Nucleus accumbens (tissue), 56 donors: ENCODE data around the gene CCDC170.
"Not testable (repeated sequence)": the region's sequence is repeated elsewhere in the genome, so short reads cannot be mapped to it uniquely, and the experiment has no call there.

ENCODE experiments used
- DNase-seq, 56 donors: peaks; one replicate each; lab custom pipeline; 2025; lab: John Stamatoyannopoulos, UW

The CCDC170 gene

GRCh38 chr6:151539506-151540268 is 45.9 kb downstream of the CCDC170 start:
- DNase-seq = no peak

DNA sequence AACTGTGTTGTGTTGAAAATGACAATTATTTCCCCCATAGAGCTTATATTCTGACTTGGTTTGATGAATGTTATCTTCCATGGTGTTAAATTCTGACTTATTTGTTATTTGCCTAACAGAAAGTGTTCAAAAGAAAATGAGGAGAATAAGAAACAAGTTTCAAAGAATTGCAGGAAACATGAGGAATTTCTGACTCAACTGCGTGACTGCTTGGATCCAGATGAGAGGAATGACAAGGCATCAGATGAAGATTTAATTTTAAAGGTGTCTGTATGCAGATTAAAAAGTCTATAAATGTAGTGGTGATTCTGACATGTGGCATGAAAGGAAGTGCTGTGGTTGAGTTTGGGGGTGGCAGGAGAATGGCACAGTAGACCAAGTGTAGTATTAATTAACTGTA is 50.6 kb downstream of the CCDC170 start:
- DNase-seq = no peak

GRCh38 chr6:151544884-151545283 is 51.1 kb downstream of the CCDC170 start:
- not testable (repeated sequence) for DNase-seq

DNA sequence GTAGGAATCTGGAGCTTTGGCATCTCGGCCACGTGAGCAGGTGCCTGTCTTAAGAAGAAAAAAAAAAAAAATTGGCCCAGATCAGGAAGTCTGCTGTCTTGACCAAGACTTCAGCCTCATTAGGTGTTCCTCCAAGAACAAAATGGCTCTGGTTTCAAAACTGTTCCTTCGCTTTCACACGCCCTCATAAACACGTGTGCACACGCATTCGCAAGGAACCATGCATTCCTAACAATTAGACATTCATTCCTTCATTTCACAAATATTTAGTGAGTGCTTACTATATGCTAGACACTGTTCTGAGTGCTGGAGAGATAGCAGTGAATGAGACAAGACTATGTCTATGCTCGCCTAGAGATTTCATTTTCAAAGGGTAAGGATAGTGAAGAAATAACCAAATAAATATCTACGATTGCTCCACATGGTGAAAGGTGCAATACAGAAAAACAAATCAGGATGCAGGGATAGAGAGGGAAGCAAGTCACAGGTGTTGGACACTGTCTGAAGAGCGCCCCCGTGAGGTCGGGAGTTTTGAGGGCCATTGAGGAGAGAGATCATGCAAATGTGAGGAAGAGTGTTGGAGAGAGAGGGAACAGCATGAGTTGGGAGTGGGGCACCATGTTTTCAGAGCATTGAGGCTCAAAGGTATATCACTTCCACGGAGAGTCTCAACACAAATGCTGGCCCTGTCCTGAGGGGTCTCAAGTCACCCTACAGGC is 53.3 kb downstream of the CCDC170 start:
- no peak for DNase-seq

GRCh38 chr6:151548201-151548600 is 54.4 kb downstream of the CCDC170 start:
- no peak for DNase-seq

- DNase-seq = no peak
Measured at GRCh38 chr6:151549790-151550189, 56.0 kb downstream of the CCDC170 start.

- DNase-seq = no peak
Measured at GRCh38 chr6:151550618-151551017, 56.8 kb downstream of the CCDC170 start.

GRCh38 chr6:151551223-151551857 is 57.5 kb downstream of the CCDC170 start:
- no peak for DNase-seq

DNA sequence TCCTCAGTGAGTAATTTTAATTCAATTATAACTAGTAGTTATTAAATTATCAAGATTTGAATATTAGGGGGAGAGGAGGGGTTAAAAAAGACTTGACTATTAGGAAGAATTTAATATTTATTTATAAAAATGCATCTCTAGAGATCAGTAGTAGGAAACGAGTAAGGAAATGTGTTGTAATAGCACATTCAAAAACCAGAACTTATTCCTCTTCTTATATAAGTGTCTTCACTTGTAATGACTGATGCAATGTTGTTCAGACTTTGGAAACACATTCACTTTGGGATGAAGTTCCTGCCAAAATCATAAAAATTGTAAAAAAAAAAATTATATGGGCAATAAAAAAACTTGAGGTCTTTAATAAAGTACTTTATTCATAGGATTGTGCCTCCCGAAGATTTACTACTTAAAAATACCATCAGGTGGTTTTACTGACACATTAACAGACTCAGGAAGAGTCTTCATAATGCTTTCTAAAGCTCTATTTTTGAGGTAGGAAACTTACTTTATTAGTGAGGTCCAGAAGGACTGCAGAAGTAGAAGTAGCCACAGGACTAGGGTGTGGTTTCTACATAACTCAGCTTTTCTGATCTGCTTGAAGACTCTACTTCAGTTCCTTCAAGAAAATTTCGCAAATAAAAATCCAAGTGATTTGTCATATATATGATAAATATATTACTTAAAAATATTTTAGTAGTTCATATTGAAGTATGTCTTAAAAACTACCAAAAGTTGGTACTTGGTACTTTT is 59.8 kb downstream of the CCDC170 start:
- no peak for DNase-seq

DNA sequence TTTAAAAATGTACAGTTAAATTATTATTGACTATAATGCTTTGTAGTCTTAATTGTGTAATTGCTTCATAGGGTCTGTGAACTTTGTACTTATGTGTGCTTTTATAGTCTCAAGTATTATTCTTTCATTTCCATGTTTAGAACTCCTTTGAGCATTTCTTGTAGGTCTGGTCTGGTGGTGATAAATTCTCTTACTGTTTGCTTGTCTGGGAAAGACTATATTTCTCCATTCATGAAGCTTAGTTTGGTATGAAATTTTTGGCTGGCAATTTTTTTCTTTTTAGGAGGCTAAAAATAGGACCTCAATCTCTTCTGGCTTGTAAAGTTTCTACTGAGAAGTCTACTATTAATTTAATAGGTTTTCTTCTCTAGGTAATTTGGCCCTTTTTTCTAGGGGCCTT is 67.4 kb downstream of the CCDC170 start:
- no peak for DNase-seq

GRCh38 chr6:151564654-151565053 is 70.8 kb downstream of the CCDC170 start:
- DNase-seq = no peak

GRCh38 chr6:151565940-151566339 is 72.1 kb downstream of the CCDC170 start:
- DNase-seq = no peak

GRCh38 chr6:151566557-151566956 is 72.7 kb downstream of the CCDC170 start:
- DNase-seq = no peak

DNA sequence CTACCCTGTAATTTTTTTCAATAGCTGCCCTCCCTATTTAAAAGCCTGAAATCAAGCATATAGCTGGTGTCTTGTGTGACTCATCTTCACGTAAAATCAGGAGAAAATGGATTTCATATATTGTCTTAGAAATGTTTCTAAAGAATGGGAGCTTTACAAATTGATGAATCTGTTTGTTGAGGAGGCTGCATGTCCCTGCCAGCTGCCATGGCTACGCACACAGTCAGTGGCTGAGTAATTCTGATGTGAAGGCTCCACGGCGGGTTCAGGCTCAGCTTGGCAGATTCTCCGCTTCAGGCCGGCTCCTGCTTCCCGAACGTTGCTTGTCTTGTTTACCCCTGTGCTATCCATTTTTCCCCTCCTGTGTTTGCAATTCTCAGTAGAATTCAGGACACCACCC is 82.8 kb downstream of the CCDC170 start:
- peak in 6 of 56 donors; percentile 2 to 27 (median 6) for DNase-seq

DNA sequence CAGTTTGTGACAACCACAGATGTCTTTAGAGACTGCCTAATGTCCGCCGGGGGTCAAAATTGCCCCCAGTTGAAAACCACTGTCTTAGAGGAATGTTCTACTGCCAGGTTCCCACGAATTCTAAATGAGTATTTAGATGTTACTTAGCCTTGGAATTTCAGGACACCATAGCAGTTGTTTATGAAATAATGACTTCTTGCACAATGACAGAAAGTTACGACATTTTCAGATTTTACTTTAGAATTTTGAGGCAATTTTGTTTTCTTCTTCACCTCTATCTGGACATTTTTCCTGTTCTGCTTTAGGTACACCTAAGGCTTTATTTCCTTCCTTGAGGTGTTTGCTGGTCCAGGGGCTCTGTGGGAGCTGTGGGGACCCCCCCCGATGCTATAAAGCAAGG is 83.4 kb downstream of the CCDC170 start:
- DNase-seq = no peak

- no peak for DNase-seq
Measured at GRCh38 chr6:151585741-151586140, 91.9 kb downstream of the CCDC170 start.

DNA sequence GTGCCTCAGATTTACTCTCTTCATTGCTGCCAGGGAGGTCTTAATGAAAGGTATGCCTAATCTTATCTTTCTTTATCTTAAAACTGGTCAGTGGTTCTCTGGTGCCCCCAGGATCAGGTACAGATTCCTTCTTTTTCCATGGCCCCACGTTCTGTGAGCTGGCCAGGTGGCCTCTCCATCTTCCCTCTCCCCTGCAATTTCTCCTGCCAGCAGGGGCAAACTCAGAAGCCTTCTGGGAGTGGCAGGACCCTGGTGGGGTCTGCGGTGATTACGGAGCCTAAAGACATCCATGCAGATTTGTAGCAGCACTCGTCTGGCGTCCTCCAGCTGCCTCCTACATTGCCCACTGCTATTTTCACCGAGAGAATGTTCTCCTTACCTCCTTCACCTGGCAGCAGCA is 95.8 kb downstream of the CCDC170 start:
- no peak for DNase-seq

DNA sequence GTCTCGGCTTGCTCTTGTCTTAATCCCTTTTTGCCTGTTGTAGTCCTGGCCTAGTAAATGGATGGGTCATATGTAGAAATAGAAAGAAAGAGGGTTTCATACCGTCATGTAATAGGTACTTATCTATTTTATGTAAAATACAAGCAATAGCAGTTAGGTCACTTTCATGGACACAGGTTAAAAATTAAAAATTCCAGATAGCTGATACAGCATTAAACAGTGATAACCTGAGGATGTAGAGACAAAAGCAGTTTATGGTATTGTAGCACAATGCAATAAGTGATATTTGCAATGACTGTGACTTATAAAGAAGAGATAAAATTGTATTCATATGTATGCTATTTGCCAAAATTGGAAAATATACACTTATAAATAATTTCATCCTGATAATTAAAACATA is 96.9 kb downstream of the CCDC170 start:
- DNase-seq = no peak

GRCh38 chr6:151592449-151593159 is 98.8 kb downstream of the CCDC170 start:
- DNase-seq = no peak
